GM12892 (cell line): ENCODE data around the gene PREB.
A peak's percentile ranks its signal among the peaks of the same experiment; 100 is the strongest.

Experiments used
- DNase-seq: peaks from one replicate; pipeline ENCODE4 v3.0.0; 2011; ENCODE audit not compliant: insufficient read length
- FAIRE-seq: peaks from 2 replicates; lab custom pipeline; 2011; peaks lifted over from hg19 to GRCh38; lab: Jason Lieb, UNC
- POLR2A ChIP-seq: IDR thresholded peaks from 2 replicates; pipeline ENCODE4 v1.6.1; 2011; ENCODE audit warnings: low read depth, low read length, control low read depth
- POLR2AphosphoS5 ChIP-seq: IDR thresholded peaks from 2 replicates; pipeline ENCODE4 v1.6.1; 2011; ENCODE audit warnings: low read depth, low read length, control low read depth
- TAF1 ChIP-seq: IDR thresholded peaks from 2 replicates; pipeline ENCODE4 v1.6.1; 2011; ENCODE audit warnings: low read depth, mild to moderate bottlenecking, control low read depth, low read length, borderline replicate concordance

The PREB gene

DNA sequence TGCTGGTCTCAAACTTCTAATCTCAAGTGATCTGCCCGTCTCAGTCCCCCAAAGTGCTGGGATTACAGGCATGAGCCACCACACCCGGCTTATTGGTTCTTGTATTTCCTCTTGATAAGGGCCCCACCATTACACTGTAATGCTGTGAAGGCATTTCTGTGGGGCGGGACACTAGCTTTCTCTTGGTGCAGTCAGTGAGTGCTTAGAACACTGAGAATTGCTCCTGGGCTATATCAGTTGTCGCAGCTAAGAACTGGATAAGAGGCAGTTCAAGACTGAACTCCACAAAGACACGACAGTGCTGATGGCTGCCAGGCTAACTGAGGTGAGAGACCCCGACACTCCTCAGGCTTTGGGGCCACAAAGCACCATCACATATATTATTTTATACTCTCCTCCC is 45.8 kb downstream of the PREB start:
- FAIRE-seq (no peak), DNase-seq (no peak)
- TF ChIP-seq POLR2A (no peak), TAF1 (no peak), POLR2AphosphoS5 (no peak)

DNA sequence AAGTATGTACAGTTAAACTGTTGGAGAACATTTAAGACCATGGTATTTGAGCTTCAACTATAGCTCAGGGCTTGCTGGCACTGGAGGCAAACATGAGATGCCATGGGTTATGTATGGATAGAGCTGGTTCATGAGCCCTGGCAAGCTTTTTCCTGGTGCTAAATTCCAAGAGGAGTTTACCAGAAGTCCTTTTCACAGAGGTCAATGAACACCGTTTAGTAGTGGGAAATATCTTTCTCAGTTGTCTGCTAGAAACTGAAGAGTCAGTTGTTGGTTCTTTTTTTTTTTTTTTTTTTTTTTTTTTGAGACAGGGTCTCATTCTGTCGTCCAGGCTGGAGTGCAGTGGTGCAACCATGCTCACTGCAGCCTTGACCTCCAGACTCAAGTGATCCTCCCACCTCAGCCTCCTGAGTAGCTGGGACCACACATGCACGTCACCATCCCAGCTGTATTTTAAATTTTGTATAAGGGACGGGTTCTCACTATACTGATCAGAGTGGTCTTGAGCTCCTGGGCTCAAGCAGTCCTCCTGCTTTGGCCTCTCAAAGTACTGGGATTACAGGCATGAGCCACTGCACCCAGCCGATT is 46.5 kb downstream of the PREB start:
- TF ChIP-seq POLR2AphosphoS5 = no peak
- TF ChIP-seq TAF1 = no peak
- no peak for TF ChIP-seq POLR2A
- no peak for FAIRE-seq
- DNase-seq = no peak

DNA sequence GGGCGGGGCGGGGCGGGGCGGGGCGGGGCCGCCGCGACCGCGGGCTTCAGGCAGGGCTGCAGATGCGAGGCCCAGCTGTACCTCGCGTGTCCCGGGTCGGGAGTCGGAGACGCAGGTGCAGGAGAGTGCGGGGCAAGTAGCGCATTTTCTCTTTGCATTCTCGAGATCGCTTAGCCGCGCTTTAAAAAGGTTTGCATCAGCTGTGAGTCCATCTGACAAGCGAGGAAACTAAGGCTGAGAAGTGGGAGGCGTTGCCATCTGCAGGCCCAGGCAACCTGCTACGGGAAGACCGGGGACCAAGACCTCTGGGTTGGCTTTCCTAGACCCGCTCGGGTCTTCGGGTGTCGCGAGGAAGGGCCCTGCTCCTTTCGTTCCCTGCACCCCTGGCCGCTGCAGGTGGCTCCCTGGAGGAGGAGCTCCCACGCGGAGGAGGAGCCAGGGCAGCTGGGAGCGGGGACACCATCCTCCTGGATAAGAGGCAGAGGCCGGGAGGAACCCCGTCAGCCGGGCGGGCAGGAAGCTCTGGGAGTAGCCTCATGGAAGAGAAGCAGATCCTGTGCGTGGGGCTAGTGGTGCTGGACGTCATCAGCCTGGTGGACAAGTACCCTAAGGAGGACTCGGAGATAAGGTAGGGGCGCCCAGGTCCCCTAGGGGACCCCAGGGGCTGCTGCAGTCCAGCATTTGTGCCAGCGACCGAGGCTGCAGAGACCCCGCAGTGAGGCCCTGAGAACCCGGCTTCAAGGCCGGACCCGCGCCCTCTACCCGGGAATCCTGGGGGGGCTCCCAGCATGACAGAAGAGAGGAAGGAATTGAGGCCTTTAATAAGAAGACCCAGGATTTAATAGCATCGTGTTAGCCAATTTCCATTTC is 47.5 kb downstream of the PREB start, which contains the start of gene KHK:
Gene KHK (plus strand): TSS at position 49 of the 870 bp plus-strand sequence. CDS start 488 bp downstream, at position 537.
- DNase-seq = peak; percentile 62
- no peak for TF ChIP-seq TAF1
- no peak for TF ChIP-seq POLR2AphosphoS5
- no peak for TF ChIP-seq POLR2A
- no peak for FAIRE-seq

DNA sequence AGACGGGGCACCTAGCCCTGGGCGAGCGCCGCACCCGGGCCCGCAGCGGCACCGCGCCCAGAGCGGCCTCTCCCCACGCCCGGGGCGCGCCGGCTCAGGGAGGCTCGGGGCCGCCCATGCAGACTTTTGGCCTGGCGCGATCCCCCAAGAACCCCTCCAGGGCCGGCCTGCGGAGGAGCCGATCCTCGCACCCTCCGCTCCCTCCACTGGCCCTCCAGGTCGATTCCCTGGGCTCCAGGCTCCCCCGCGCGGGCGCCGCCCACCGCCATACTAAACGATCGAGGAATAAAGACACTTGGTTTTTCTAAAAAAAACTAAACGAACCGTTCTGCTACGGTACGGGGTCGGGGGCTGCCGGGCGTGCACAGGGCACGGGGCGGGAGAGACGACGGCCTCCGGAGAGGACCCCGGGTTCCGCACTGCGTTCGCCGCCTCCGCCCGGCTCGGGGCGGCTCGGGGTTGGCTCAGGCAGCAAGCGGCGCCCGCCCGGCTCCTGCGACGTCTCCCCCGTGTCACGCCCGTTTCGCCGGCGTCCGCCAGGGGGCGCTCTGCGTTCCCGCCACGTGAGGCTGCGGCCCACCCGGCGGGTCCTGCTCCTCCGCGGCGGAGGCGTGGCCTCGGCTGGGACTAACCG is 48.2 kb downstream of the PREB start:
- 0 out of 2 replicates have a peak, but pooled peaks have one; percentile 20 for TF ChIP-seq TAF1
- 0 out of 2 replicates have a peak, but pooled peaks have one; percentile 30 for TF ChIP-seq POLR2AphosphoS5
- TF ChIP-seq POLR2A = peak; percentile 64; the same call in 1 of the 2 replicates
- DNase-seq (peak; percentile 98), FAIRE-seq (peak; percentile 98)

DNA sequence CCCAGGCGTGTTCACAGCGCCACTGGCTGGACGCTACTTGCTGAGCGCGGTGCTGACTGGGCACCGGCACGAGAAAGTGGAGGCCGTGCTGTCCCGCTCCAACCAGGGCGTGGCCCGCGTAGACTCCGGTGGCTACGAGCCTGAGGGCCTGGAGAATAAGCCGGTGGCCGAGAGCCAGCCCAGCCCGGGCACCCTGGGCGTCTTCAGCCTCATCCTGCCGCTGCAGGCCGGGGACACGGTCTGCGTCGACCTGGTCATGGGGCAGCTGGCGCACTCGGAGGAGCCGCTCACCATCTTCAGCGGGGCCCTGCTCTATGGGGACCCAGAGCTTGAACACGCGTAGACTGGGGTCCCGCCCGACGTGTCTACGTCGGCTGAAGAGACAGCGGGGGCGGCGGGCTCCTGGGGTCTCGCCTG is 48.8 kb downstream of the PREB start:
- no peak for DNase-seq
- FAIRE-seq = peak; percentile 78
- TF ChIP-seq TAF1 (no peak), POLR2AphosphoS5 (no peak), POLR2A (no peak)

DNA sequence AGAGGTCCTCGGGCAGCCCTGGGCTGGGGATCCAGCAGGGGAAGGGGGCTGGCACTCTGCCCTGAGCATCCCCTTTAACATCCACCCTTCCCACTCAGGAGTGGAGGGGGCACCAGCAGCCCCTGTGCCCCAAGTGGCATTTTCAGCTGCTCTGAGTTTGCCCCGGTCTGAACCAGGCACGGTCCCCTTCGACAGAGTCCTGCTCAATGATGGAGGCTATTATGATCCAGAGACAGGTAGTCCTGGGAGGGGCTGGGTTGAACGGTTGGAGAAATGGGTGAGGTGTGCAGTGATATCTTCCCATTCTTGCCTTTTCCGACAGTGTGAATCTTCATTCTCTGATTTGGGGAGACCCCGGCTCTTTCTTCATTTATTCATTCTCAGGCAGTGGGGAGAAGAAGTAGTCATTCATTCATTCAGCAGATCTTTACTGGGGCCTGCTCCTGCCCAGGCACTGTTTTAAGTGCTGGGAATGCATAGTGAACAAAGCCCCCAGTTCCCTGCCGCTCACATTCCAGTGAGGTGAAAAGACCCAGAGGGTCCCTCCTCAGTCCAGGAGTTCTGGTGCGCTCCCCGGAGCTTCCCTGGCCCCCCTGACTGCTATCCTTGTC is 49.3 kb downstream of the PREB start:
- FAIRE-seq (no peak), DNase-seq (no peak)
- TF ChIP-seq POLR2AphosphoS5 (no peak), TAF1 (no peak), POLR2A (no peak)

DNA sequence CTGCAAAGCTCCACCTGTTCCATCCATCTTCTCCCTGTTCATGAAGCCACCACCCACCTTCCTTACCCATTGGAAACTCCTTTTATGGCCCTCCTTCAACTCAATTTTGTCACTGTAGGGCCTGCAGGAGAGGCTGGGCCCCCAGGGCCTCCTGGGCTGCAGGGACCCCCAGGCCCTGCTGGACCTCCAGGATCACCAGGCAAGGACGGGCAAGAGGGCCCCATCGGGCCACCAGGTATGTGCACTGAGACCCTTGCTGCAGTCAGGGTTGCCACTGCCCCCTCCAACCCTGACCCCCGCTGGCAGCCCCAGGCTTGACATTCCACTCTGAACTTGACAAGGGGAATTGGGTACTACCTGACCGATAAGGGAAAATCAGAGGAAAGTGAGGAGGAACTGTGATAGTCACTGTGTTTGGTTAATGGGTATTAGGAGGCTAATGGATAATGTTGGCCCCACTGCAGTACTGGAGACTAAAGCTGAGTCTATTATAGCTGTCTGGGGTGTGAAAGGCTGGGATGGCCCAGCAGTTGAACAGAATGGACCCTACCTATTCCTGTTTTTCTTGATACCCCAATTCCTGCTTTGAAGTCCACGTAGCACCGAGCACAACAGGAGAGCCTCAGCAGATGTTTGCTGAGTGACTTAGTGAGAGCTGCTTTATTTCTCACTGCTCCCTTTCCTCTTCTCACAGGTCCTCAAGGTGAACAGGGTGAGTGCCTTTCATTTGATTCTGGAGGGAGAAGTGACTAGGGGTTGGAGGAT is 50.0 kb downstream of the PREB start:
- DNase-seq (no peak), FAIRE-seq (no peak)
- TF ChIP-seq TAF1 = no peak
- TF ChIP-seq POLR2AphosphoS5 = no peak
- TF ChIP-seq POLR2A = no peak

DNA sequence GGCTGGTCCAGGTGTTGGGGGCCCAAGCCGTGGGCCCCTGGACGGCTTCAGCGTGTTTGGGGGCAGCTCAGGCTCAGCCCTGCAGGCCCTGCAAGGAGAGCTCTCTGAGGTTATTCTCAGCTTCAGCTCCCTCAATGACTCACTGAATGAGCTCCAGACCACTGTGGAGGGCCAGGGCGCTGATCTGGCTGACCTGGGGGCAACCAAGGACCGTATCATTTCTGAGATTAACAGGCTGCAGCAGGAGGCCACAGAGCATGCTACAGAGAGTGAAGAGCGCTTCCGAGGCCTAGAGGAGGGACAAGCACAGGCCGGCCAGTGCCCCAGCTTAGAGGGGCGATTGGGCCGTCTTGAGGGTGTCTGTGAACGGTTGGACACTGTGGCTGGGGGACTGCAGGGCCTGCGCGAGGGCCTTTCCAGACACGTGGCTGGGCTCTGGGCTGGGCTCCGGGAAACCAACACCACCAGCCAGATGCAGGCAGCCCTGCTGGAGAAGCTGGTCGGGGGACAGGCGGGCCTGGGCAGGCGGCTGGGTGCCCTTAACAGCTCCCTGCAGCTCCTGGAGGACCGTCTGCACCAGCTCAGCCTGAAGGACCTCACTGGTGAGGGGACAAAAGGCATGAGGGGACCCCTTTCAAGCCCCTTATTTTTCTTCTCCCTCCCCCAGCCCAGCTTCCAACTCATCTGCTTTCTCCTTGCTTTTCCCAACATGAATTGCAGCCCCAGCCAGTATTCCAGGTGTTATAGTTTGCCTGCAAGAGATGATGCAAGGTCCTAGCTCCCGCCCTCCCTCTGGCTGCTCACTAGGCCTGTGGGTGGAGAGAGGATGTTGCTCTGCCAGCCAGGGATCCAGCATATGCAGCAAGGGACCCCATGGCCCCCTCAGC is 50.8 kb downstream of the PREB start:
- no peak for DNase-seq
- no peak for TF ChIP-seq POLR2A
- TF ChIP-seq TAF1 = no peak
- TF ChIP-seq POLR2AphosphoS5 = no peak
- no peak for FAIRE-seq

DNA sequence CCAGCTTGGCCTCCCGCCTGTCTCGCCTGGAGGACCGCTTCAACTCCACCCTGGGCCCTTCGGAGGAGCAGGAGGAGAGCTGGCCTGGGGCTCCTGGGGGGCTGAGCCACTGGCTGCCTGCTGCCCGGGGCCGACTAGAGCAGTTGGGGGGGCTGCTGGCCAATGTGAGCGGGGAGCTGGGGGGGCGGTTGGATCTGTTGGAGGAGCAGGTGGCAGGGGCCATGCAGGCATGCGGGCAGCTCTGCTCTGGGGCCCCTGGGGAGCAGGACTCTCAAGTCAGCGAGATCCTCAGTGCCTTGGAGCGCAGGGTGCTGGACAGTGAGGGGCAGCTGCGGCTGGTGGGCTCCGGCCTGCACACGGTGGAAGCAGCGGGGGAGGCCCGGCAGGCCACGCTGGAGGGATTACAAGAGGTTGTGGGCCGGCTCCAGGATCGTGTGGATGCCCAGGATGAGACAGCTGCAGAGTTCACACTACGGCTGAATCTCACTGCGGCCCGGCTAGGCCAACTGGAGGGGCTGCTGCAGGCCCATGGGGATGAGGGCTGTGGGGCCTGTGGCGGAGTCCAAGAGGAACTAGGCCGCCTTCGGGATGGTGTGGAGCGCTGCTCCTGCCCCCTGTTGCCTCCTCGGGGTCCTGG is 51.5 kb downstream of the PREB start:
- FAIRE-seq (no peak), DNase-seq (no peak)
- TF ChIP-seq TAF1 = no peak
- no peak for TF ChIP-seq POLR2A
- no peak for TF ChIP-seq POLR2AphosphoS5
